IPS-18a (cell line): ENCODE measurements around the gene DENND5A.
A peak's percentile ranks its signal among the peaks of the same experiment; 100 is the strongest.
"Not testable (repeated sequence)": the region's sequence is repeated elsewhere in the genome, so short reads cannot be mapped to it uniquely, and the experiment has no call there.

Source experiments
- H3K27ac ChIP-seq: one replicate; pipeline ENCODE4 v1.5.1; 2013; ENCODE audit warnings: low read length
- H3K27me3 ChIP-seq: one replicate; pipeline ENCODE4 v1.6.1; 2013; ENCODE audit warnings: mild to moderate bottlenecking, low read length; ENCODE audit not compliant: control insufficient read depth, insufficient read depth
- H3K36me3 ChIP-seq: one replicate; pipeline ENCODE4 v1.6.1; 2013; ENCODE audit warnings: low read depth, low read length; ENCODE audit not compliant: control insufficient read depth
- H3K4me1 ChIP-seq: one replicate; pipeline ENCODE4 v1.6.1; 2013; ENCODE audit warnings: low read depth, low read length; ENCODE audit not compliant: control insufficient read depth
- H3K4me3 ChIP-seq: one replicate; pipeline ENCODE4 v1.5.1; 2013; ENCODE audit warnings: low read length
- H3K9ac ChIP-seq: one replicate; pipeline ENCODE4 v1.6.1; 2013; ENCODE audit warnings: mild to moderate bottlenecking, low read length, moderate library complexity
- H3K9me3 ChIP-seq: one replicate; pipeline ENCODE4 v1.6.1; 2013; ENCODE audit warnings: low read depth, low read length; ENCODE audit not compliant: control insufficient read depth

DENND5A gene

DNA sequence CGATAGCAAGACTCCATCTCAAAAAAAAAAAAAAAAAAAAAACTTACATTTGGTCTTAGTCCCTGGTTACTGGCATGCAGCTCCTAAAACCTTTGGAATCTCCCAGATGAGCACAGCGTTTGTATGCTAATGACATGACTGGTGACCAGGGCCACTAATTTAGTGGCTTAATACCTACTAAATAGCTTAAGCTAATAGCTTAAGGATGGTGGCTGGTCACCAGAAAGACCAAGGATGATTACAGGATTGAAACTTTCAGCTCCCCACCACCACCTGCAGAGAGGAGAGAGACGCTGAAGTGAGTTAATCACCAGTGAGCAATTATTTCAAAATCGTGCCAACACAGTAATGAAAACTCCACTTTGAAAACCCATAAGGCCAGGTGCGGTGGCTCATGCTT, 37.1 kb downstream of the DENND5A start:
- no peak overlapping the region for H3K4me3 ChIP-seq
- H3K4me1 ChIP-seq: peaks cover 33% of the 10 kb centered on the region
- H3K9me3 ChIP-seq: no peaks in the 10 kb centered on the region
- peaks cover 22% of the 10 kb centered on the region for H3K27me3 ChIP-seq
- no peak overlapping the region for H3K9ac ChIP-seq
- no peaks in the 10 kb centered on the region for H3K36me3 ChIP-seq
- no peak overlapping the region for H3K27ac ChIP-seq

DNA sequence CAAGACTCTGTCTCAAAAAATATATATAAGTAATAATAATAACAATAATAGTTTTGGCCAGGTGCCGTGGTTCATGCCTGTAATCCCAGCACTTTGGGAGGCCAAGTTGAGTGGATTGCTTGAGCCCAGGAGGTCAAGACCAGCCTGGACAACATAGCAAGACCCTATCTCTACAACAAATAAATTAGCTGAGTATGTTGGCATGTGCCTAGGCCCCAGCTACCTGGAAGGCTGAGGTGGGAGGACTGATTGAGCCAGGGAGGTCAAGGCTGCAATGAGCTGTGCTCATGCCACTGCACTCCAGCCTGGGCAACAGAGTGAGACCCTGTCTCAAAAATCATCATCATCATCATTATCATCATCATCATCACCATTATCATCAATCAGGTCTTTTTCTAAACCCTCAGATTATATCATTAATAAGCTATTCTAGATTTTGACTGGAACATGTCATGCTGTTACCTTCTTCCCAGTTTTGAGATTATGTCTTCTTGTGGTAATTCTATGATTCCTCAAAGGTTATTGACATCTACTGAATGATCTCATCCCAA, 39.3 kb downstream of the DENND5A start:
- Histone ChIP-seq H3K27ac (no peak overlapping the region), H3K27me3 (peaks cover 7% of the 10 kb centered on the region), H3K36me3 (no peaks in the 10 kb centered on the region), H3K9me3 (no peaks in the 10 kb centered on the region), H3K4me1 (peaks cover 18% of the 10 kb centered on the region), H3K9ac (no peak overlapping the region), H3K4me3 (no peak overlapping the region)

DNA sequence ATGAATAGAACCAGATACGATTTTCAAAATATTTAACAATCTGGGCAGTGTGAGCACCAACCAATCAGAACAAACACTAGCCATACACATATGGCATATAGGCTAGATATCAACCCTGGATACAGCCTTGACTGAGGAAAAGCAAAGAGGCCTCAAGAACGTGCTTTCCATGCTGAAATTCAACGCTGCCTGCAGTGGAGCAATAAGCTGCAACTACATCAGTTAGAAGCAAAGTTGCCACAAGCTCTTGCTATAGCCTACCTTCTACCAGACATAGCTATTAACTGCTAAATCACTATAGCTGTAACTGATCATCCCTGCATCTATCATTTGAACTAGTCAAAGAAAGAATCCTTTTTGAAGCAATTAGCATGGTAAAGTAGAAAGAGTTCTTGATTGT, 42.5 kb downstream of the DENND5A start:
- H3K27ac ChIP-seq: no peak overlapping the region
- no peaks in the 10 kb centered on the region for H3K9me3 ChIP-seq
- H3K4me1 ChIP-seq: no peaks in the 10 kb centered on the region
- H3K36me3 ChIP-seq: no peaks in the 10 kb centered on the region
- no peak overlapping the region for H3K9ac ChIP-seq
- H3K27me3 ChIP-seq: no peaks in the 10 kb centered on the region
- no peak overlapping the region for H3K4me3 ChIP-seq

DNA sequence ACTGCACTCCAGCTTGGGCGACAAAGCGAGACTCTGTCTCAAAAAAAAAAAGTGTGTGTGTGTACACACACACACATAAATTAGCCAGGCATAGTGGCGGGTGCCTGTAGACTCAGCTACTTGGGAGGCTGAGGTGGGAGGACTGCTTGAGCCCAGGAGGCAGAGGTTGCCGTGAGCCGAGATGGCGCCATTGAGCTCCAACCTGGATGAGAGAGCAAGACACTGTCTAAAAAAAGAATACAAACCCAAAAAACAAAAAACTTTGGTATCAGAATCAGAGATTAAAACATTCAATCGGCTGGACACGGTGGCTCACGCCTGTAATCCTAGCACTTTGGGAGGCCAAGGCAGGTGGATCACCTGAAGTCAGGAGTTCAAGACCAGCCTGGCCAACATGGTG, 44.3 kb downstream of the DENND5A start:
- H3K4me3 ChIP-seq, H3K27me3 ChIP-seq, H3K36me3 ChIP-seq, H3K9me3 ChIP-seq, H3K4me1 ChIP-seq, H3K9ac ChIP-seq, H3K27ac ChIP-seq: not testable (repeated sequence)

DNA sequence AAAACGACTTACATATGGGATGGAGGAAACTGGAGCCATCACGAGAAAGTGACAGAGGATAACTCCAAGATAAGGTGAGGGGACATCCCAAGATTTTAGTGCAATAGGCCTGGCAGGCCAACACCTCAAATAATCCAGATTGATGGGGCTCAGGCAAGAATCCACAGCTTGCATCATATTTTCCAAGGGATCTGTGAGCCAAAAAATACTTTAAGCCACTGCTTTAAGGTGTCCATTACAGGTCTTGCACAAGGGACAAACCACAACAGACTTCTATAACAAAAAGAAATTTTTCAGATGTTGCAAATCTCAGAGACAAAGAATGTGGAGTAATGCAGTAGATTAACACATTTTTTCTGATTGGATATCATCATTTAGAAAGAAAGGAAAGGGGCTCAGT, 45.6 kb downstream of the DENND5A start:
- no peak overlapping the region for H3K9ac ChIP-seq
- H3K4me3 ChIP-seq: no peak overlapping the region
- H3K4me1 ChIP-seq: peaks cover 5% of the 10 kb centered on the region
- no peaks in the 10 kb centered on the region for H3K27me3 ChIP-seq
- no peaks in the 10 kb centered on the region for H3K36me3 ChIP-seq
- no peak overlapping the region for H3K27ac ChIP-seq
- H3K9me3 ChIP-seq: no peaks in the 10 kb centered on the region

DNA sequence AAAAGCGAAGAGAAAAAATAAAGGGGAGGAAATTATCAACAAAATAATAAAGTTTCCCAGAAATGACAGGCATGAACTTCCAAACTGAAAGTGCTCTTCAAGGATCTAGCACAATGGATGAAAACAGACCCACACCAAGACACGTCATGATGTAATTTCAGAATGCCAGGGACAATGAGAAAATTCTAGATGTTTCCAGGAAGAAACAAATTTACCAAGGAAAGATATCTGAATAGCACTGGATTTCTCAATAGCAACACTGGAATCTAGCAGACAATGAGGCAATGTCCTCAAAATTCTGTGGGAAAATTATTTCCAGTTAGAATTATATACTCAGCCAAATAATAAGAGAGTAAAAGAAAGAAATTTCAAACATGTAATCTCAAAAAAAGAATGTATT, 46.0 kb downstream of the DENND5A start:
- peaks cover 5% of the 10 kb centered on the region for H3K4me1 ChIP-seq
- H3K27ac ChIP-seq: no peak overlapping the region
- H3K36me3 ChIP-seq: no peaks in the 10 kb centered on the region
- H3K9me3 ChIP-seq: no peaks in the 10 kb centered on the region
- H3K4me3 ChIP-seq: no peak overlapping the region
- no peaks in the 10 kb centered on the region for H3K27me3 ChIP-seq
- no peak overlapping the region for H3K9ac ChIP-seq

DNA sequence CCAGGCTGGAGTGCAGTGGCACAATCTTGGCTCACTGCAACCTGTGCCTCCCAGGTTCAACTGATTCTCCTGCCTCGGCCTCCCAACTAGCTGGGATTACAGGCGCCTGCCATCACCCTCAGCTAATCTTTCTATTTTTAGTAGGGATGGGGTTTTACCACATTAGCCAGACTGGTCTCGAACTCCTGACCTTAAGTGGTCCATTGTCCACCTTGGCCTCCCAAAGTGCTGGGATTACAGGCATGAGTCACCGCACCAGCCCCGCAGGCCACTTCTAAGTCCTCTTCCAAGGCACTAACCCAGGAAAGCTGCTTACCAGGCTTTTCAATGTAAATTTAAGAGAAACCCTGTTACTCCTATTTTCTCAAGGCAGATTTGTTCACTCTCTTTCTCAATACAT, 50.4 kb downstream of the DENND5A start:
- H3K4me1 ChIP-seq: peaks cover 5% of the 10 kb centered on the region
- no peaks in the 10 kb centered on the region for H3K27me3 ChIP-seq
- no peaks in the 10 kb centered on the region for H3K36me3 ChIP-seq
- no peak overlapping the region for H3K9ac ChIP-seq
- H3K9me3 ChIP-seq: no peaks in the 10 kb centered on the region
- no peak overlapping the region for H3K27ac ChIP-seq
- H3K4me3 ChIP-seq: no peak overlapping the region

DNA sequence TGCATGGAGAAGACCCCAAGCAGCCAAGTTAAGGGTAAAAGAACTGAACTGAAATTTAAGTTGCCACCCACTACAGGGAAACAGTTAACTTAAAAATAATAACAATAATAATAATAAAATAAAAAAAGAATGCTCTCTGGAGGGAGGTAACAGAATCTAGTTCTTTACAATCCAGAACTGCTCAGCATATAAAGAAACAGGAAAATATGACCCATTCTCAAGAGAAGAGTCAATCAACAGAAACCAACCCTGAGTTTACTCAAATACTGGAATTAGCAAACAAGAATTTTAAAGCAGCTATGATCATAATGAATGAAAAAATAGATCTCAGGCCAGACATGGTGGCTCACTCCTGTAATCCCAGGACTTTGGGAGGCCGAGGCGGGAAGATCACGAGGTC, 53.8 kb downstream of the DENND5A start:
- no peaks in the 10 kb centered on the region for H3K36me3 ChIP-seq
- no peaks in the 10 kb centered on the region for H3K27me3 ChIP-seq
- H3K9ac ChIP-seq: no peak overlapping the region
- peaks cover 8% of the 10 kb centered on the region for H3K4me1 ChIP-seq
- no peak overlapping the region for H3K4me3 ChIP-seq
- H3K27ac ChIP-seq: no peak overlapping the region
- no peaks in the 10 kb centered on the region for H3K9me3 ChIP-seq

DNA sequence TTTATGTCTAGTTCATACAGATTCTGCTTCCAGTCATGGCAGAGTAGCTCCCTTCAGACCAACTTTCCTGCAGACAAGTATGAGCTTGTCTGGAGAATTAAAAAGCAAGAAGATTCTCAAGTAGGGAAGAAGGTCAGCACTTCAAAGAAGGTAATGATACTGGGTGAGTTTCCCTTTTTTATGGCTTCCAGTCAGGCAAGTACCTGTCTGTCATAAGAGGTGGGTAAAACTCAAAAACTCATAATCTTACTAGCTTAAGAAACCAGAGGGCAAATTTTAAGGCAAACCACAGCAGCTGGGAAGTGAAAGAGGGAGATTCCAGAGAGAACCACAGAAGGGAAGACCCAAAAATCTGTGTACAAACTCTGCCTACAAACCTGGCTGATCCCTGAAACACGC, 54.2 kb downstream of the DENND5A start:
- Histone ChIP-seq H3K4me3 (no peak overlapping the region), H3K27me3 (no peaks in the 10 kb centered on the region), H3K9ac (no peak overlapping the region), H3K4me1 (peaks cover 8% of the 10 kb centered on the region), H3K27ac (no peak overlapping the region), H3K36me3 (peaks cover 4% of the 10 kb centered on the region), H3K9me3 (no peaks in the 10 kb centered on the region)

DNA sequence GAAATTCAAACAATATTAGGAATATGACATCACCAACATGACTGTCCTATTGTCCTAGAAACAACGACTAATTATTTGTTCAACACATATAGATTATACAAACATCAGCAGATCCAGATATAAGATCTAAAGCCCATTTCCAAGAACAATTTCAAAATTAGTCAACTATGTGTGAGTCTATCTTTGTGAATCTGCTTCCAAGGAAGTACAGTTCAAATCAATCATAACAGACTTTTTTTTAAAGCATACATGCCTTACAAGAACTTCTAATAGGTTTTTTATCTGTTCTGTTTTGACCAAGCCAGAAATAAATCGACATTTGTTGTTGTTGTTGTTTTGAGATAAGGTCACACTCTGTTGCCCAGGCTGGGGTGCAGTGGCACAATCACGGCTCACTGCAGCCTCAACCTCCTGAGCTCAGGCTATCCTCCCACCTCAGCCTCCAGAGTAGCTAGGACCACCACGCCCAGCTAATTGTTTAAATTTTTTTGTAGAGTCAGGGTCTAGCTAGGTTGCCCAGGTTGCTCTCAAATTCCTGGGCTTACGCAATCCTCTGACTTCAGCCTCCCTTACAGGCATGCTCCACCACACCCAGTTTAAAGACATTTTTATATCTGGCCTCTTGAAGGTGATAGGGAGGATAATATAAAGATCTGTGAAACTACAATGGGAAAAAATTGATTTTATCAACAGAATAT, 54.8 kb downstream of the DENND5A start:
- H3K36me3 ChIP-seq: peaks cover 8% of the 10 kb centered on the region
- no peak overlapping the region for H3K4me3 ChIP-seq
- no peaks in the 10 kb centered on the region for H3K9me3 ChIP-seq
- no peak overlapping the region for H3K27ac ChIP-seq
- no peaks in the 10 kb centered on the region for H3K27me3 ChIP-seq
- H3K9ac ChIP-seq: no peak overlapping the region
- peaks cover 8% of the 10 kb centered on the region for H3K4me1 ChIP-seq

DNA sequence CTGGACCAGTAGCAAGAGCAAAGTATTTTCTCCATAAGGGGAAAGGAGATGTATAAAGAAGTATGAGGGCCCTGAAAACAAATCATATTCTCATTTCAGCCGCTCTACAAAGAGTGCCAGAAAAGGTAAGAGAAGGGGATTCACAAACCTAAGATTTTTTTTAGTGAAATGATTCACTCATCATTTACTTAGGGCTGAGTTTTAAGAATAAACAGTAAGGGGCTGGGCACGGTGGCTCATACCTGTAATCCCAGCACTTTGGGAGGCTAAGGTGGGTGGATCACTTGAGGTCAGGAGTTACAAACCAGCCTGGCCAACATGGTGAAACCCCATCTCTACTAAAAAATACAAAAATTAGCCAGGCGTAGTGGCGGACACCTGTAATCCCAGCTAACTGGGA, 55.5 kb downstream of the DENND5A start:
- H3K4me3 ChIP-seq, H3K4me1 ChIP-seq, H3K27me3 ChIP-seq, H3K9me3 ChIP-seq, H3K36me3 ChIP-seq, H3K27ac ChIP-seq, H3K9ac ChIP-seq: not testable (repeated sequence)

DNA sequence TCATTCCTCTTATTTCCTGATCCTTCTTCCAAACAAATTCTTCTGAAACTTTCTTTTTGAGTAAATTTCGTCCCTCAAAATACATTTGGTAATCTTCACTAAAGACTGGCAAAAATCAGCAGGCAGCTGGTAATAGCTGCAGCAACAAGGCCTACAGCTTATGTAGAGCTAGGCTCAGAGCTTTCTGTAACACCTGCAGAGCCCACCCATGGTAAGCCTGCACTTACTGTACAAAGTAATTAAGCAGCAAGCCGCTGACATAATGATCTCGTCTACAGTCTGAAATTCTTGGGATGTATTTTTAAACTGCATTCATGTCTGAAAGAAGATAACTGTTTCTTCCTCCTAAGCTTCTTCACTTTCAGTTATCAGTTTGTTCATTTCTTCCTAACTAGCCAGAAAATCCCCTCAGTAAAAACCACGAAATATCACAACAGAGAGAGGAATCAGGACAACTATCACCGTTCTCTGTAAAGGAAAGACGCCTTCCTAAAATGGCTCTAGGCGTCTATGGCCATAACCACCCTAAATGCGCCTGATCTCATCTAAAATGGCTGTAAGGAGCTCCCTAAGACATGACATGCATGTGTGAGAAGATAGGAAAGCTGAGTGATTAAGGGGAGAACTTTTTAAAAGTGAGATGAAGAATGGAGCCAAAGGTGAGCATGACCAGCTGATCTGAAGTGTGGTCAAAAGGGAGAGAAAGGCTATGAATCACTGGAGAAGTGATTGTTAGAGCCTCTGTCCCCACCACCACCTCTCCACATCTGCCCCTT, 56.2 kb downstream of the DENND5A start:
- Histone ChIP-seq H3K9ac (peak overlapping the region; percentile 9), H3K36me3 (peaks cover 9% of the 10 kb centered on the region), H3K4me1 (peaks cover 3% of the 10 kb centered on the region), H3K4me3 (no peak overlapping the region), H3K9me3 (no peaks in the 10 kb centered on the region), H3K27me3 (no peaks in the 10 kb centered on the region), H3K27ac (no peak overlapping the region)
